A549 treated with dexamethasone at 1 μM for 4 hours (cell line): ENCODE measurements around the gene C1orf226. TPM values are rescaled to one million over a fixed set of nuclear protein-coding genes. Genes with fewer than 3 reads are reported as not detected.

Experiments used
- total RNA-seq: library from RNA; stranded (reverse); fragments of 200-300 nt; extraction: Qiagen RNA extraction; gene quantifications from 5 replicates; pipeline ENCODE4 v1.2.3, GENCODE V29; 2022

Gene C1orf226
- total RNA-seq = 0.64 to 0.92 TPM (median 0.76 TPM) in 5 replicates

DNA sequence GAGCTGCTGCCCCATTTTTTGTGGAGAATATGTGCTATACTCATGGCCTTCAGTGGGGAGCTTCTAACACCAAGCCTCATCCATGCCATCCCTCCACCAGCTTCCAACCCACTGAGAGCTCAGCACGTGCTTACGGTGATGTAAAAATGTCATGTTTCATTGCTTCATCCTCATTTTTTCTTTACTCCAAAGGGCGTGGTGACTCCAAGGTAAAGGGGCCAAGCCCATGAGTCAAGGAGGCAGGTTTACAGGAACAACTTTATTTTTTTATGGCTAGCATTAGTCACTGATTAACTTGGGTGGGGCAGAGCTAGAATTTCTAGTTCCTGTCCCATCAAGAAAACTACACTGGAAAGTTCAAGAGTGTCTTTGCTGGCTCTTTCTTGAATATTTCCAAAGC lies at the start of gene C1orf226:
C1orf226 (plus strand) TSS at position 346 of the 400 bp plus-strand sequence. CDS start 174 bp downstream, outside the sequence.

DNA sequence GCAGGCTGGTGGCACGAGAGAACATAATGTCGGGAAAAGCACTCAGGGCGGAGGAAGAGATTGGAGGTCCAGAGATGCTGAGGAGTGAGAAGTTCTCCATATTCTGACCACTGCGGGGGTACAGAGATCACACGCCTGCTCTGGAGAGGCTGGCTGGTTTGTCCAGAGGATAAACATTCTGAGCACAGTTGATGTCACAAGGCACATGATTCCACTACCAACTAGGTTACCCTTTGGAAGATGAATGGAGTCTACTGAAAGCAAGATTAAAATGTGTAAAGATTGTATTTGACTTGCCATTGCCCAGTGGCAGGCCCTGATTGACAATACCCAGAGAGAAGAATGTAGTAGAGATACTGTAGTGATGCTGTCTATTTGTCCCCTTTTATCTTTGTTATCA lies 4.8 kb upstream of the C1orf226 start, which contains the start of gene SPATA46:
SPATA46 (minus strand) TSS at position 164 of the 400 bp plus-strand sequence; CDS start at position 100, 64 bp downstream.

GRCh38 chr1:162412002-162412401 lies 30.5 kb downstream of the C1orf226 start, which contains the start of gene SH2D1B:
TSS of gene SH2D1B (minus strand) at chr1:162412136. CDS start at chr1:162412016, 120 bp downstream.

Other genes with a start within 250 kb of the C1orf226 start
- gene SPATA46, start 4.9 kb upstream of the C1orf226 start, total RNA-seq = not detected in 5 replicates
- gene SH2D1B, start 30.4 kb downstream of the C1orf226 start, total RNA-seq = 0.11 to 0.36 TPM (median 0.21 TPM) in 5 replicates
- 16.0 to 27.1 TPM (median 21.3 TPM) in 5 replicates for gene UHMK1, start 116.1 kb downstream of the C1orf226 start, total RNA-seq
- gene UAP1, start 180.0 kb downstream of the C1orf226 start, total RNA-seq = 29.6 to 43.9 TPM (median 34.2 TPM) in 5 replicates